Adrenal gland (tissue), 12 donors: ENCODE data around the gene DYNC1I1. TPM values are rescaled to one million over a fixed set of nuclear protein-coding genes. Genes with fewer than 3 reads are reported as not detected.

Source experiments
- DNase-seq, 7 donors: peaks; one replicate each; pipeline ENCODE4 v3.0.0-alpha.2; 2019 to 2020
- H3K27ac ChIP-seq, 5 donors: fragments of 200-600 bp; sonication (generic) in 4 of 5; 1 replicate in 3 of 5; 2 replicates in 2 of 5; pipeline versions ENCODE4 v1.5.1 to v1.8.0; 2016 to 2020; ENCODE audit warnings: mild to moderate bottlenecking in 1 of 5
- H3K27me3 ChIP-seq: fragments of 200-600 bp; 2 replicates; pipeline ENCODE4 v1.8.0; 2021
- H3K36me3 ChIP-seq, 2 donors: fragments of 200-600 bp; replicated peaks in 1 of 2; 1 replicate in 1 of 2; 2 replicates in 1 of 2; pipeline versions ENCODE4 v1.5.1 to v1.8.0; 2018 to 2022
- H3K4me1 ChIP-seq, 2 donors: fragments of 200-600 bp; replicated peaks in 1 of 2; 1 replicate in 1 of 2; 2 replicates in 1 of 2; pipeline versions ENCODE4 v1.5.1 to v1.8.0; 2018 to 2021
- H3K4me3 ChIP-seq, 4 donors: fragments of 200-600 bp; sonication (generic) in 3 of 4; one replicate each; pipeline ENCODE4 v1.5.1; 2016 to 2018
- H3K9me3 ChIP-seq, 3 donors: fragments of 200-600 bp; sonication (generic) in 1 of 3; replicated peaks in 1 of 3; 1 replicate in 2 of 3; 2 replicates in 1 of 3; pipeline versions ENCODE4 v1.5.1 to v1.8.0; 2016 to 2021
- CTCF ChIP-seq, 6 experiments: fragments of 450-650 bp in 4 of 6; fragments of 200-600 bp in 2 of 6; sonication (generic) in 1 of 6; IDR thresholded peaks; 1 replicate in 5 of 6; 2 replicates in 1 of 6; pipeline versions ENCODE4 v1.5.1 to v1.8.0; 2016 to 2021; ENCODE audit warnings: antibody characterized with exemption in 6 of 6, mild to moderate bottlenecking in 2 of 6, moderate library complexity in 1 of 6
- POLR2A ChIP-seq, 2 donors: fragments of 450-650 bp; IDR thresholded peaks; one replicate each; pipeline ENCODE4 v1.6.1; 2017; ENCODE audit warnings: antibody characterized with exemption in 2 of 2, mild to moderate bottlenecking in 2 of 2, moderate library complexity in 1 of 2
- WGBS, 4 donors: extraction: QIAGEN DNeasy Blood & Tissue Kit in 2 of 4; methylation state at CpG; one replicate each; pipeline versions ENCODE4 v1.1.5 to v1.1.7; 2013 to 2017; 5-methylcytosine and 5-hydroxymethylcytosine counted together
- intact Hi-C, 2 donors: fragments of 100-400 bp; cut with DNase I; formaldehyde crosslinking; loops; one replicate each; pipeline versions ENCODE4 v1.14.1 to v1.15.0; 2022 to 2023
- polyA plus RNA-seq, 3 donors: library from polyadenylated mRNA; stranded (reverse); fragments of 200-250 nt in 2 of 3; fragments of 350-450 nt in 1 of 3; fragmentation: Illumina TruSeq in 1 of 3; extraction: RNeasy Lipid Tissue Mini Kit (QIAGEN cat#74804) in 1 of 3; gene quantifications; one replicate each; pipeline ENCODE4 v1.2.3, GENCODE V29; 2013 to 2014
- total RNA-seq, 9 donors: library from RNA; depleted of rRNA in 4 of 9; stranded (reverse); fragments of >200 nt in 4 of 9; fragments of 120-200 nt in 1 of 9; fragmentation: NEBNext Ultra II Directional in 1 of 9; extraction: Animal tissue kit (Norgen Biotek cat#: 25700) in 1 of 9; gene quantifications; one replicate each; pipeline versions ENCODE4 v1.1.0 to v1.2.4, GENCODE V29; 2013 to 2023
- donor health status: healthy with polysubstance abuse.
- donor health status: Bipolar disorder and iron deficiency.
- donor health status: DM: yes; HTN: yes; CAD: no.
- donor health status: DM: no; HTN: no; CAD: no.
- donor health status: DM: no; HTN: no; CAD: no.
- donor health status: DM: yes; HTN: yes; CAD: no.

Gene DYNC1I1
- total and polyA plus RNA-seq, 12 donors, result 0.97 to 42.6 (median 8.2) TPM

- no peak for TF ChIP-seq POLR2A (IDR thresholded peaks at IDR 0.05)
- TF ChIP-seq CTCF (IDR thresholded peaks at IDR 0.05), result no peak
- intact Hi-C loops, result no loop called here
- WGBS, 4 donors, result 76 to 89% (median 86%) methylated on average over 4 of the region's 4 CpGs
- Histone ChIP-seq H3K27ac (no peak overlapping the region), H3K27me3 (no peaks in the 10 kb centered on the region), H3K36me3 (no peaks in the 10 kb centered on the region), H3K4me1 (no peaks in the 10 kb centered on the region), H3K4me3 (no peak overlapping the region), H3K9me3 (no peaks in the 10 kb centered on the region)
- DNase-seq, result no peak
Measured at GRCh38 chr7:96033009-96033598, 260.8 kb downstream of the DYNC1I1 start.

GRCh38 chr7:96034940-96035727, 262.8 kb downstream of the DYNC1I1 start:
- no peaks in the 10 kb centered on the region for H3K9me3 ChIP-seq
- no peak for TF ChIP-seq POLR2A (IDR thresholded peaks at IDR 0.05)
- no peak overlapping the region for H3K27ac ChIP-seq
- H3K4me1 ChIP-seq, result no peaks in the 10 kb centered on the region
- no peaks in the 10 kb centered on the region for H3K27me3 ChIP-seq
- 52 to 65% (median 61%) methylated on average over 11 of the region's 11 CpGs for WGBS, 4 donors
- H3K36me3 ChIP-seq, result no peaks in the 10 kb centered on the region
- H3K4me3 ChIP-seq, result no peak overlapping the region
- peak in 1 of 7 donors; percentile 15 for DNase-seq
- intact Hi-C loops, result no loop called here

GRCh38 chr7:96040250-96040772, 268.0 kb downstream of the DYNC1I1 start:
- Histone ChIP-seq H3K9me3 (no peaks in the 10 kb centered on the region), H3K4me3 (no peak overlapping the region), H3K36me3 (no peaks in the 10 kb centered on the region), H3K27ac (no peak overlapping the region), H3K4me1 (no peaks in the 10 kb centered on the region), H3K27me3 (no peaks in the 10 kb centered on the region)
- intact Hi-C loops, result no loop called here
- no peak for DNase-seq
- TF ChIP-seq CTCF (IDR thresholded peaks at IDR 0.05) (no peak), POLR2A (IDR thresholded peaks at IDR 0.05) (no peak)
- WGBS, 4 donors, result 70 to 90% (median 79%) methylated on average over 3 of the region's 3 CpGs

- intact Hi-C loops, result no loop called here
- H3K4me3 ChIP-seq, result no peak overlapping the region
Measured at GRCh38 chr7:96041171-96041570, 268.8 kb downstream of the DYNC1I1 start.

More at GRCh38 chr7:96041171-96041570, 268.8 kb downstream of the DYNC1I1 start:
- Histone ChIP-seq H3K4me1 (no peaks in the 10 kb centered on the region), H3K36me3 (no peaks in the 10 kb centered on the region), H3K9me3 (no peaks in the 10 kb centered on the region), H3K27me3 (no peaks in the 10 kb centered on the region), H3K27ac (no peak overlapping the region)
- no peak for DNase-seq
- TF ChIP-seq POLR2A (IDR thresholded peaks at IDR 0.05) (no peak), CTCF (IDR thresholded peaks at IDR 0.05) (no peak)
- 78 to 88% (median 87%) methylated on average over 1 of the region's 1 CpG for WGBS, 4 donors
